CD4-positive, alpha-beta T cell treated with Interleukin-6 at 100 ng/mL for 8 hours (primary cell): ENCODE data around the gene FTCD.
"Not testable (repeated sequence)": the region's sequence is repeated elsewhere in the genome, so short reads cannot be mapped to it uniquely, and the experiment has no call there.

Experiments
- DNase-seq: peaks from one replicate; pipeline ENCODE4 v3.0.0-alpha.2; 2020; ENCODE audit warnings: mixed read lengths, low spot score

The FTCD gene

GRCh38 chr21:46140352-46141003 is 14.9 kb downstream of the FTCD start:
- not testable (repeated sequence) for DNase-seq

- no peak for DNase-seq
These were observed 15.7 kb downstream of the FTCD start for GRCh38 chr21:46139686-46140085.

GRCh38 chr21:46138383-46138970 is 16.9 kb downstream of the FTCD start:
- DNase-seq = no peak

- DNase-seq = no peak
These were observed 17.5 kb downstream of the FTCD start for GRCh38 chr21:46137908-46138307.

GRCh38 chr21:46136739-46137349 is 18.5 kb downstream of the FTCD start:
- no peak for DNase-seq

GRCh38 chr21:46135782-46136395 is 19.5 kb downstream of the FTCD start:
- no peak for DNase-seq

- no peak for DNase-seq
These were observed 23.3 kb downstream of the FTCD start for GRCh38 chr21:46131838-46132651.

- DNase-seq = no peak
These were observed 23.9 kb downstream of the FTCD start for GRCh38 chr21:46131588-46131837.

GRCh38 chr21:46130831-46131587 is 24.4 kb downstream of the FTCD start:
- DNase-seq = no peak

- DNase-seq = no peak
These were observed 25.3 kb downstream of the FTCD start for GRCh38 chr21:46129846-46130651.

- no peak for DNase-seq
These were observed 26.3 kb downstream of the FTCD start for GRCh38 chr21:46128933-46129571.

GRCh38 chr21:46128106-46128932 is 27.1 kb downstream of the FTCD start:
- DNase-seq = no peak

GRCh38 chr21:46127239-46128105 is 27.9 kb downstream of the FTCD start:
- no peak for DNase-seq

- DNase-seq = no peak
These were observed 28.8 kb downstream of the FTCD start for GRCh38 chr21:46126309-46127238.

GRCh38 chr21:46125846-46126301 is 29.5 kb downstream of the FTCD start:
- no peak for DNase-seq

GRCh38 chr21:46124926-46125845 is 30.2 kb downstream of the FTCD start:
- no peak for DNase-seq
